Heart left ventricle (tissue), 13 donors: ENCODE data around the gene RDH14.

Experiments used
- POLR2A ChIP-seq, 2 donors: fragments of 450-650 bp; IDR thresholded peaks; one replicate each; pipeline ENCODE4 v1.6.1; 2017; ENCODE audit warnings: antibody characterized with exemption in 2 of 2, mild to moderate bottlenecking in 2 of 2, moderate library complexity in 2 of 2
- TF ChIP-seq, protein P1 (sequence below), 12 donors: fragments of 200-600 bp; sonication (generic) in 4 of 12; IDR thresholded peaks; one replicate each; pipeline versions ENCODE4 v1.5.0 to v1.8.0; 2018 to 2022; ENCODE audit warnings: antibody characterized with exemption in 12 of 12, mild to moderate bottlenecking in 5 of 12
- donor health status: ischemic (EF 13 %, LVEDD 7.1; RV severe dilation, severe dysfunction).
- donor health status: DM: no; HTN: yes; CAD: no.
- donor health status: DM: no; HTN: no; CAD: no.
- donor health status: ischemic (EF 25% LVEDD 6.9; RV normal size, moderate dysfunction).
- donor health status: ischemic (EF 25% LVEDD 5.7; RV mildly dilated, moderate dysfunction).
- donor health status: ischemic (EF 35%, LVEDD 5.7; RV mildly dilated, moderate dysfunction).
- donor health status: nonischemic (EF 11% LVEDD 7.7; RV severe dilation, severe dysfunction).
- donor health status: DM: yes; HTN: yes; CAD: no.
- donor health status: PGD.
- donor health status: ischemic (EF 29% LVEDD 5.4; RV normal size, mild dysfunction).
- donor health status: nonischemic (EF 23%, LVEDD 6.1; RV moderate dilation, normal function).

GRCh38 chr2:18527822-18528221, 32.6 kb downstream of the RDH14 start:
- TF ChIP-seq, protein P1, sequence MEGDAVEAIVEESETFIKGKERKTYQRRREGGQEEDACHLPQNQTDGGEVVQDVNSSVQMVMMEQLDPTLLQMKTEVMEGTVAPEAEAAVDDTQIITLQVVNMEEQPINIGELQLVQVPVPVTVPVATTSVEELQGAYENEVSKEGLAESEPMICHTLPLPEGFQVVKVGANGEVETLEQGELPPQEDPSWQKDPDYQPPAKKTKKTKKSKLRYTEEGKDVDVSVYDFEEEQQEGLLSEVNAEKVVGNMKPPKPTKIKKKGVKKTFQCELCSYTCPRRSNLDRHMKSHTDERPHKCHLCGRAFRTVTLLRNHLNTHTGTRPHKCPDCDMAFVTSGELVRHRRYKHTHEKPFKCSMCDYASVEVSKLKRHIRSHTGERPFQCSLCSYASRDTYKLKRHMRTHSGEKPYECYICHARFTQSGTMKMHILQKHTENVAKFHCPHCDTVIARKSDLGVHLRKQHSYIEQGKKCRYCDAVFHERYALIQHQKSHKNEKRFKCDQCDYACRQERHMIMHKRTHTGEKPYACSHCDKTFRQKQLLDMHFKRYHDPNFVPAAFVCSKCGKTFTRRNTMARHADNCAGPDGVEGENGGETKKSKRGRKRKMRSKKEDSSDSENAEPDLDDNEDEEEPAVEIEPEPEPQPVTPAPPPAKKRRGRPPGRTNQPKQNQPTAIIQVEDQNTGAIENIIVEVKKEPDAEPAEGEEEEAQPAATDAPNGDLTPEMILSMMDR (IDR thresholded peaks at IDR 0.05): no peak
- TF ChIP-seq POLR2A (IDR thresholded peaks at IDR 0.05): no peak
